Measurements from ENCODE around the gene ACTR5.

DNA sequence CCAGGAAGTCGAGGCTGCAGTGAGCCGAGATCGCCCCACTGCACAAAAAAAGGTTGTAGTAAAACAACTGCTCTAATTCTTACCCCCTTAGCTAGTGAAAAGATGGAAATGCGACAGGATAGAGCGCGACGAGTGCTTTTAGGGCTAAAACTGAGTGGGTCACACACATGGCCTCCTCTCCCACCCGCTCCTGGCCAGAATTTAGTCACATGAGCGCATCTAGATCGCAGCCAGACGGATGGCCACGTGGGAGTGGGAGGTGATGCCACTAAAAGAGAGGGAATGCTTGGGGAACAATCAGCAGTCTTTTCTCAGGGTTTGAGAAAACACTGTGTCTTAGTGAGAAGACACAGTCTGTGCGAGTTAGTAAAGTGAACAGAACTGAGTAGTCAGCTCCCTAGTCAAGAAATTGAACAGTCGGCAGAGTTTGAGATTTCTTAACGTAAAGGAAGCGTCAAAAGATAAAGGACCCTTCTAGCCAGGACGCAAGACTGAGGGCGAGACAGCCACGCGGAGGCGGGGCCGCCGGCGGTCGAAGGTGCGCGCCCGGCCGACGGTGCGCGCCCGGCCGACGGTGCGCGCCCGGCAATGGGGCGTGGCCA, 664 bp upstream of the ACTR5 start:
- TF ChIP-seq, protein P1, sequence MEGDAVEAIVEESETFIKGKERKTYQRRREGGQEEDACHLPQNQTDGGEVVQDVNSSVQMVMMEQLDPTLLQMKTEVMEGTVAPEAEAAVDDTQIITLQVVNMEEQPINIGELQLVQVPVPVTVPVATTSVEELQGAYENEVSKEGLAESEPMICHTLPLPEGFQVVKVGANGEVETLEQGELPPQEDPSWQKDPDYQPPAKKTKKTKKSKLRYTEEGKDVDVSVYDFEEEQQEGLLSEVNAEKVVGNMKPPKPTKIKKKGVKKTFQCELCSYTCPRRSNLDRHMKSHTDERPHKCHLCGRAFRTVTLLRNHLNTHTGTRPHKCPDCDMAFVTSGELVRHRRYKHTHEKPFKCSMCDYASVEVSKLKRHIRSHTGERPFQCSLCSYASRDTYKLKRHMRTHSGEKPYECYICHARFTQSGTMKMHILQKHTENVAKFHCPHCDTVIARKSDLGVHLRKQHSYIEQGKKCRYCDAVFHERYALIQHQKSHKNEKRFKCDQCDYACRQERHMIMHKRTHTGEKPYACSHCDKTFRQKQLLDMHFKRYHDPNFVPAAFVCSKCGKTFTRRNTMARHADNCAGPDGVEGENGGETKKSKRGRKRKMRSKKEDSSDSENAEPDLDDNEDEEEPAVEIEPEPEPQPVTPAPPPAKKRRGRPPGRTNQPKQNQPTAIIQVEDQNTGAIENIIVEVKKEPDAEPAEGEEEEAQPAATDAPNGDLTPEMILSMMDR (conservative IDR thresholded peaks at IDR 0.05; ENCODE audit: low read length), result no peak
- TF ChIP-seq EZH2phosphoT487 (IDR thresholded peaks at IDR 0.05; ENCODE audit: borderline replicate concordance, low read depth, low read length), result no peak

Data from OCI-LY7 (cell line).